ENCODE results near the gene YARS1. TPM values are rescaled to one million over a fixed set of nuclear protein-coding genes. Genes with fewer than 3 reads are reported as not detected.
"Not testable (repeated sequence)": the region's sequence is repeated elsewhere in the genome, so short reads cannot be mapped to it uniquely, and the experiment has no call there.

Gene YARS1
- total RNA-seq, 6 donors from 2014 or later, result 82.1 to 110 (median 95.1) TPM

- Histone ChIP-seq H3K36me3 (peaks cover 16 to 95% (median 60%) of the 10 kb centered on the region in 4 donors), H3K4me3 (no peak overlapping the region), H3K27ac (no peak overlapping the region), H3K27me3 (no peaks in the 10 kb centered on the region), H3K9me3 (no peaks in the 10 kb centered on the region), H3K4me1 (peaks cover 0 to under 1% (median 0%) of the 10 kb centered on the region in 4 donors)
- no peak for TF ChIP-seq EP300 (IDR thresholded peaks at IDR 0.05)
- TF ChIP-seq CTCF (IDR thresholded peaks at IDR 0.05), result no peak
- TF ChIP-seq POLR2A (IDR thresholded peaks at IDR 0.05), result no peak
- TF ChIP-seq POLR2AphosphoS5 (IDR thresholded peaks at IDR 0.05), result no peak
- 94 to 96% methylated on average over 1 of the region's 1 CpG for WGBS, 2 donors
- peak in 1 of 2 donors; percentile 52 for ATAC-seq (ENCODE audit: low FRiP score in 2 of 2)
- DNase-seq, result no peak
Observed at GRCh38 chr1:32791881-32792280, 25.3 kb downstream of the YARS1 start.

GRCh38 chr1:32789356-32789755, 27.8 kb downstream of the YARS1 start:
- not testable (repeated sequence) for H3K4me1 ChIP-seq, DNase-seq, H3K9me3 ChIP-seq, H3K4me3 ChIP-seq, H3K27ac ChIP-seq, H3K27me3 ChIP-seq
- H3K36me3 ChIP-seq, result peaks cover 26 to 97% (median 64%) of the 10 kb centered on the region in 4 donors
- peak in 1 of 2 donors; percentile 76 for ATAC-seq (ENCODE audit: low FRiP score in 2 of 2)
- WGBS, 2 donors, result 61 to 66% methylated on average over 2 of the region's 2 CpGs

GRCh38 chr1:32786856-32787255, 30.3 kb downstream of the YARS1 start:
- TF ChIP-seq CTCF (IDR thresholded peaks at IDR 0.05) (peak in 4 of 6 experiments; percentile 14 to 36 (median 24)), EP300 (IDR thresholded peaks at IDR 0.05) (no peak)
- Histone ChIP-seq H3K36me3 (peaks cover 35 to 97% (median 72%) of the 10 kb centered on the region in 4 donors), H3K27me3 (no peaks in the 10 kb centered on the region), H3K27ac (no peak overlapping the region), H3K4me1 (peaks cover 0 to 5% (median 0%) of the 10 kb centered on the region in 4 donors), H3K4me3 (no peak overlapping the region), H3K9me3 (no peaks in the 10 kb centered on the region)
- DNase-seq, result no peak
- peak in 1 of 2 donors; percentile 25 for ATAC-seq (ENCODE audit: low FRiP score in 2 of 2)
- WGBS, 2 donors, result 61 to 67% methylated on average over 4 of the region's 4 CpGs

GRCh38 chr1:32784817-32785216, 32.3 kb downstream of the YARS1 start:
- H3K27ac ChIP-seq, result no peak overlapping the region
- ATAC-seq (ENCODE audit: low FRiP score in 2 of 2) (no peak), DNase-seq (no peak)
- no peaks in the 10 kb centered on the region for H3K27me3 ChIP-seq
- H3K9me3 ChIP-seq, result no peaks in the 10 kb centered on the region
- peaks cover 40 to 98% (median 81%) of the 10 kb centered on the region in 4 donors for H3K36me3 ChIP-seq
- WGBS, 2 donors, result 89 to 90% methylated on average over 3 of the region's 3 CpGs
- H3K4me1 ChIP-seq, result peaks cover 0 to 5% (median 0%) of the 10 kb centered on the region in 4 donors
- H3K4me3 ChIP-seq, result no peak overlapping the region
- TF ChIP-seq POLR2A (IDR thresholded peaks at IDR 0.05) (no peak), POLR2AphosphoS5 (IDR thresholded peaks at IDR 0.05) (no peak), EP300 (IDR thresholded peaks at IDR 0.05) (no peak), CTCF (IDR thresholded peaks at IDR 0.05) (no peak)

- no peak for DNase-seq
- peaks cover 40 to 98% (median 85%) of the 10 kb centered on the region in 4 donors for H3K36me3 ChIP-seq
Observed at GRCh38 chr1:32783851-32784250, 33.3 kb downstream of the YARS1 start.

More at GRCh38 chr1:32783851-32784250, 33.3 kb downstream of the YARS1 start:
- ATAC-seq (ENCODE audit: low FRiP score in 2 of 2), result no peak
- H3K4me1 ChIP-seq, result peaks cover 0 to 5% (median 0%) of the 10 kb centered on the region in 4 donors
- no peak overlapping the region for H3K27ac ChIP-seq
- no peaks in the 10 kb centered on the region for H3K9me3 ChIP-seq
- H3K4me3 ChIP-seq, result no peak overlapping the region
- TF ChIP-seq POLR2A (IDR thresholded peaks at IDR 0.05), result no peak
- no peak for TF ChIP-seq EP300 (IDR thresholded peaks at IDR 0.05)
- no peak for TF ChIP-seq CTCF (IDR thresholded peaks at IDR 0.05)
- TF ChIP-seq POLR2AphosphoS5 (IDR thresholded peaks at IDR 0.05), result no peak
- 96 to 97% methylated on average over 5 of the region's 5 CpGs for WGBS, 2 donors
- H3K27me3 ChIP-seq, result no peaks in the 10 kb centered on the region
